Forelimb muscle (tissue), 1 donor: ENCODE data around the gene SCFD2. TPM values are rescaled to one million over a fixed set of nuclear protein-coding genes. Genes with fewer than 3 reads are reported as not detected.
"Not testable (repeated sequence)": the region's sequence is repeated elsewhere in the genome, so short reads cannot be mapped to it uniquely, and the experiment has no call there.

Experiments used
- DNase-seq: peaks from one replicate; pipeline ENCODE4 v3.0.0-alpha.2; 2013; ENCODE audit warnings: low read depth
- polyA plus RNA-seq: library from polyadenylated mRNA; unstranded; fragments of 120-200 nt; gene quantifications from one replicate; pipeline ENCODE4 v1.2.1, GENCODE V29; 2013; ENCODE audit not compliant: insufficient read length

Gene SCFD2
- polyA plus RNA-seq, 1 donor = 10.6 TPM

- DNase-seq = no peak
Measured at GRCh38 chr4:52860361-52860760, 505.5 kb downstream of the SCFD2 start.

- no peak for DNase-seq
Measured at GRCh38 chr4:52856801-52857200, 509.1 kb downstream of the SCFD2 start.

- no peak for DNase-seq
Measured at GRCh38 chr4:52853351-52853750, 512.5 kb downstream of the SCFD2 start.

- DNase-seq = no peak
Measured at GRCh38 chr4:52852711-52853110, 513.1 kb downstream of the SCFD2 start.

- DNase-seq = no peak
Measured at GRCh38 chr4:52852041-52852440, 513.8 kb downstream of the SCFD2 start.

- no peak for DNase-seq
Measured at GRCh38 chr4:52850406-52851124, 515.3 kb downstream of the SCFD2 start.

- no peak for DNase-seq
Measured at GRCh38 chr4:52848254-52848653, 517.6 kb downstream of the SCFD2 start.

GRCh38 chr4:52846502-52846901 is 519.4 kb downstream of the SCFD2 start:
- no peak for DNase-seq

- DNase-seq = no peak
Measured at GRCh38 chr4:52844596-52844995, 521.3 kb downstream of the SCFD2 start.

- DNase-seq = no peak
Measured at GRCh38 chr4:52843958-52844357, 521.9 kb downstream of the SCFD2 start.

- no peak for DNase-seq
Measured at GRCh38 chr4:52843351-52843750, 522.5 kb downstream of the SCFD2 start.

- no peak for DNase-seq
Measured at GRCh38 chr4:52842792-52843191, 523.1 kb downstream of the SCFD2 start.

- DNase-seq = no peak
Measured at GRCh38 chr4:52841682-52842456, 524.0 kb downstream of the SCFD2 start.

GRCh38 chr4:52840531-52841370 is 525.1 kb downstream of the SCFD2 start:
- no peak for DNase-seq

- no peak for DNase-seq
Measured at GRCh38 chr4:52838729-52839586, 526.9 kb downstream of the SCFD2 start.

GRCh38 chr4:52837716-52838558 is 527.9 kb downstream of the SCFD2 start:
- DNase-seq = no peak

- DNase-seq = no peak
Measured at GRCh38 chr4:52836678-52837077, 529.2 kb downstream of the SCFD2 start.

- no peak for DNase-seq
Measured at GRCh38 chr4:52836120-52836519, 529.7 kb downstream of the SCFD2 start.

GRCh38 chr4:52834641-52835456 is 531.0 kb downstream of the SCFD2 start:
- not testable (repeated sequence) for DNase-seq
